GM23248 (cell line): Measurements from ENCODE around the gene AK5. TPM values are rescaled to one million over a fixed set of nuclear protein-coding genes. Genes with fewer than 3 reads are reported as not detected.
A peak's percentile ranks its signal among the peaks of the same experiment; 100 is the strongest.

Source experiments
- DNase-seq: peaks from one replicate; pipeline ENCODE4 v3.0.0-alpha.2; 2015
- H2AFZ ChIP-seq: fragments of 200-600 bp; sonication (generic); 2 replicates; pipeline ENCODE4 v1.6.1; 2016; ENCODE audit warnings: antibody characterized with exemption
- H3F3A ChIP-seq: fragments of 200-600 bp; sonication (generic); 2 replicates; pipeline ENCODE4 v1.6.1; 2016; ENCODE audit warnings: mild to moderate bottlenecking, antibody characterized with exemption, mixed run types; ENCODE audit not compliant: insufficient read depth
- H3K27ac ChIP-seq: fragments of 200-600 bp; sonication (generic); 2 replicates; pipeline ENCODE4 v1.5.1; 2016; ENCODE audit warnings: mild to moderate bottlenecking
- H3K27me3 ChIP-seq: fragments of 200-600 bp; sonication (generic); replicated peaks from 2 replicates; pipeline ENCODE4 v1.6.1; 2016; ENCODE audit warnings: mild to moderate bottlenecking; ENCODE audit not compliant: insufficient read depth
- H3K36me3 ChIP-seq: fragments of 200-600 bp; sonication (generic); 2 replicates; pipeline ENCODE4 v1.6.1; 2016; ENCODE audit warnings: low read depth, mild to moderate bottlenecking
- H3K4me1 ChIP-seq: fragments of 200-600 bp; sonication (generic); 2 replicates; pipeline ENCODE4 v1.6.1; 2016; ENCODE audit warnings: mild to moderate bottlenecking; ENCODE audit not compliant: insufficient read depth
- H3K4me2 ChIP-seq: fragments of 200-600 bp; sonication (generic); one replicate; pipeline ENCODE4 v1.6.1; 2016; ENCODE audit warnings: mild to moderate bottlenecking; ENCODE audit not compliant: unreplicated experiment
- H3K4me3 ChIP-seq: fragments of 200-600 bp; sonication (generic); 2 replicates; pipeline ENCODE4 v1.5.1; 2016; ENCODE audit warnings: mild to moderate bottlenecking
- H3K79me2 ChIP-seq: fragments of 200-600 bp; sonication (generic); 2 replicates; pipeline ENCODE4 v1.6.1; 2016; ENCODE audit warnings: mild to moderate bottlenecking; ENCODE audit not compliant: insufficient read depth
- H3K9ac ChIP-seq: fragments of 200-600 bp; sonication (generic); 2 replicates; pipeline ENCODE4 v1.6.1; 2016; ENCODE audit warnings: mild to moderate bottlenecking
- H3K9me2 ChIP-seq: fragments of 200-600 bp; sonication (generic); 2 replicates; pipeline ENCODE4 v1.6.1; 2016; ENCODE audit warnings: mixed run types, mild to moderate bottlenecking, moderate library complexity; ENCODE audit not compliant: insufficient read depth
- H3K9me3 ChIP-seq: fragments of 200-600 bp; sonication (generic); one replicate; pipeline ENCODE4 v1.6.1; 2017; ENCODE audit warnings: low read depth
- H4K20me1 ChIP-seq: fragments of 200-600 bp; sonication (generic); 2 replicates; pipeline ENCODE4 v1.6.0; 2016; ENCODE audit not compliant: insufficient read depth
- EZH2 ChIP-seq: fragments of 200-600 bp; sonication (generic); IDR thresholded peaks from 2 replicates; pipeline ENCODE4 v1.6.1; 2018; ENCODE audit warnings: antibody characterized with exemption, mild to moderate bottlenecking; ENCODE audit not compliant: insufficient read depth, poor library complexity, severe bottlenecking
- EZH2phosphoT487 ChIP-seq: fragments of 200-600 bp; sonication (generic); IDR thresholded peaks from 2 replicates; pipeline ENCODE4 v1.6.1; 2018; ENCODE audit warnings: antibody characterized with exemption, moderate library complexity, mild to moderate bottlenecking, low read depth; ENCODE audit not compliant: insufficient read depth
- WGBS, 2 experiments: methylation state at CpG; one replicate each; pipeline ENCODE4 v1.1.6; 2015 to 2017; ENCODE audit warnings: low lambda C conversion rate in 2 of 2, low coverage in 1 of 2; ENCODE audit errors: missing lambda C conversion rate in 2 of 2; 5-methylcytosine and 5-hydroxymethylcytosine counted together
- in situ Hi-C: fragments of 300-500 bp; cut with MboI; formaldehyde crosslinking; loops from 2 replicates; pipeline ENCODE4 v1.15.0; 2020
- polyA plus RNA-seq: library from polyadenylated mRNA; unstranded; fragments of >200 nt; fragmentation: Nextera tagmentation; extraction: Ambion mirVana; gene quantifications from 2 replicates; pipeline ENCODE4 v1.2.1, GENCODE V29; 2016
- total RNA-seq: library from RNA; depleted of rRNA; stranded (reverse); fragments of >200 nt; shearing (Covaris generic); gene quantifications from 2 replicates; pipeline ENCODE4 v1.2.3, GENCODE V29; 2014

AK5 gene
- total and polyA plus RNA-seq, 2 experiments from 2014 or later, result 65.3 to 78.8 TPM

DNA sequence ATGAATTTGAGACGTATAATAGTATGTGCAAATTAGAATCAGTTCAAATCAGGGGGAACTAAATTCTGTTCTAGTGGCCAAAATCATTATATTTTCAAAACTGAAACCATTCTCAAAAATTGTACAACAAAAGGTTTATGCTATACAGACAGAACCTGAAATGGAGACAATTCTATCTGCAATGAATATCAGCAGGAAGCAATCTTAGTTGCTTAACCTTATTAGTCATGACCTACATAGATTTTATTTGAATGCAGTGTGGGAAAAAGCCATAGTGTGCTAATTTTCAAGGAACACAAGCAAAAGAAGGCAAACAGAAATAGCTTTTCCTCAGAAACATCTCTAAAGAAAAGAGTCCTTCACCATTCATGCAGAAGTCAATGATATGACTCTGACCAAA lies 6.5 kb downstream of the AK5 start:
- WGBS, 2 experiments, result 96 to 97% methylated on average over 1 of the region's 1 CpG
- peak overlapping the region; percentile 25 for H3K4me2 ChIP-seq

DNA sequence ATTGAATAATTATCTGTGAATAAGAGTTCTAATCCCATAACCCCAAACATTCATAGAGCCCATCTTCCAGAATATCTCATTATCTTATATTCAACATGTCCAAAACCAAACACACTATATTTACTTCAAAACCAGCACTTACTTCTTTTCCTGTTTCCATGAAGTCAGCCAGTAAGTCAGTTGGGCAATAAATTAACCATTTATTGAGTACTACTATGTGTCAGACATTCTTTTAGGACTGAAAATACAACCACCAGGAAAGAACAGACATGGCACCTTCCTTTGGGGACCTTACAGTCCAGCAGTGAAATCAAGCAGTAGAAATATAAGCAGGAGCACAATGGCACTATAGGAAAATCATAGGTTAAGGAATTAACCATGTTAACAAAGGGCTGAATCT lies 8.8 kb downstream of the AK5 start:
- Histone ChIP-seq H2AFZ (no peak overlapping the region), H3K79me2 (peaks cover 15% of the 10 kb centered on the region), H3K4me1 (peaks cover 10% of the 10 kb centered on the region), H3K9me2 (no peaks in the 10 kb centered on the region), H4K20me1 (no peaks in the 10 kb centered on the region), H3K4me3 (no peak overlapping the region), H3F3A (peaks cover 5% of the 10 kb centered on the region), H3K36me3 (peaks cover 32% of the 10 kb centered on the region), H3K9me3 (no peaks in the 10 kb centered on the region), H3K9ac (no peak overlapping the region), H3K4me2 (no peak overlapping the region), H3K27me3 (no peaks in the 10 kb centered on the region), H3K27ac (no peak overlapping the region)
- no peak for TF ChIP-seq EZH2phosphoT487
- TF ChIP-seq EZH2, result no peak
- in situ Hi-C loops, result no loop called here
- DNase-seq, result peak; percentile 27

More for the DNA sequence above, 6.5 kb downstream of the AK5 start:
- H3K9ac ChIP-seq, result no peak overlapping the region
- H3K4me1 ChIP-seq, result peaks cover 24% of the 10 kb centered on the region
- H3K9me2 ChIP-seq, result no peaks in the 10 kb centered on the region
- no peak for TF ChIP-seq EZH2phosphoT487
- no peak for TF ChIP-seq EZH2
- H4K20me1 ChIP-seq, result no peaks in the 10 kb centered on the region
- H3K79me2 ChIP-seq, result peaks cover 38% of the 10 kb centered on the region
- 0 out of 2 replicates have a peak, but pooled peaks cover 15% of the 10 kb centered on the region for H3K36me3 ChIP-seq
- peaks cover 5% of the 10 kb centered on the region for H3F3A ChIP-seq
- DNase-seq, result peak; percentile 70
- no peaks in the 10 kb centered on the region for H3K9me3 ChIP-seq
- H3K4me3 ChIP-seq, result no peak overlapping the region
- in situ Hi-C loops, result no loop called here
- no peaks in the 10 kb centered on the region for H3K27me3 ChIP-seq
- no peak overlapping the region; the same call in 1 of the 2 replicates for H3K27ac ChIP-seq
- no peak overlapping the region for H2AFZ ChIP-seq

DNA sequence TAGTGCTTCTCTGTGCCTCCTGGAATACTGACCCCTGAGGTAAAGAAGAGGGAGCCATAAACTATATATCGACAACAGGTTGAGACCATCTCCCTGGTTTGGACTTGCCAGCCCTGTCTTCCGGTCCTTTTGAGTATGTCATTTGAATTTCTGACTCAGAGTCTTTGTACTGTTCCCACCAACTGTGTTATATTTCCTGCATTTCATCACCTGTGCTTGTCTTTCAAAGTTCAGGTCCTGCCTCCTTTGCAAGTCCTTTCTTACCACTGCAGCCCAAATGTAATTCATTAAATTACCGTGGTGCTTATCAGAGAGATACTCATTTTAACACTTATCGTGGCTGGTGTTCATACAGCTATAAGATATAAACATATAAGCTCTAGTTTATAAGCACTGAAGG lies 10.7 kb downstream of the AK5 start:
- 67 to 73% methylated on average over 4 of the region's 4 CpGs for WGBS, 2 experiments
- Histone ChIP-seq H3K27ac (no peak overlapping the region), H3K9me3 (no peaks in the 10 kb centered on the region), H3K36me3 (peaks cover 35% of the 10 kb centered on the region), H3K4me2 (no peak overlapping the region), H3F3A (peaks cover 5% of the 10 kb centered on the region), H3K9me2 (no peaks in the 10 kb centered on the region), H3K9ac (no peak overlapping the region), H3K4me1 (peaks cover 10% of the 10 kb centered on the region), H2AFZ (no peak overlapping the region), H3K79me2 (0 out of 2 replicates have a peak, but pooled peaks cover 6% of the 10 kb centered on the region), H3K4me3 (no peak overlapping the region), H3K27me3 (no peaks in the 10 kb centered on the region), H4K20me1 (no peaks in the 10 kb centered on the region)
- TF ChIP-seq EZH2phosphoT487 (no peak), EZH2 (no peak)
- no peak for DNase-seq
- in situ Hi-C loops, result no loop called here

DNA sequence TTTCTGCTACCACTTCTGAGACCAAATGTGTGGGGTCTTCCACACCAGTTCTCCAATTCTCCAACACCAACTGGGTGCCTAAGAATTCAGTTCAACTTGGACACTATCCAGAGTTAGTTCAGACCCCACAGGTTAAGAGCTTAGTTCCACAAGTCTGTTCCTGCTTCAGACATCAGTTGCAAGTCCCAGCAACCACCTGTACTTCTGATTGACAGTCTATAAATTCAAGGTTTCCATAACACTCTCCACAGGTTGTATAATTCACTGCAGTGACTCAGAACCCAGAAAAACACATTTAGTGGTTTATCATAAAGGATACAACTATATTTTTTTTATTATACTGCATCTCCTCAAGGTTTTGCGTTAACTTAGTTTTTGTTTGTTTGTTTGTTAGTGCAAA lies 18.7 kb downstream of the AK5 start:
- in situ Hi-C loops, result no loop called here
- H3K4me1 ChIP-seq, result no peaks in the 10 kb centered on the region
- 95 to 100% methylated on average over 1 of the region's 1 CpG for WGBS, 2 experiments

DNA sequence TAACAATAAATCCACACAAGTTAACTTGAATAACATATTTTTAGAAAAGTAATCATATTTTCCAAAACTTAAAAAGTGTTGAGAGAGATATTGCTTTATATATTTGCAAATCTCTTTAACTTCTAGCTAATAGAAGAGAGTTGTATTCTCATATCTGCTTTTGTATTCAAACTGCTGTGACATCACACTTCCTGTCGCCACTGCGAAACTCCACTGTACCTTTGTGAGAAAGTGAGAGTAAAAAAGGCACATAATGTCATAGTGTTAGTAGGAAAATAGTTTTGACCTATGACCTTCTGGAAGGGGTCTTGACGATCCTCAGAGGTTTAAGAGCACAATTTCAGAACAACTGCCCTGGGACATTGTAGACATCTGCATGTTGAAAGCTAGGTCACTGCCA lies 21.6 kb downstream of the AK5 start:
- H3K4me3 ChIP-seq, result no peak overlapping the region
- no peaks in the 10 kb centered on the region for H3K27me3 ChIP-seq
- WGBS, 2 experiments, result 81 to 84% methylated on average over 3 of the region's 3 CpGs
- no peaks in the 10 kb centered on the region for H3K4me1 ChIP-seq
- H3K9ac ChIP-seq, result no peak overlapping the region
- H3K27ac ChIP-seq, result no peak overlapping the region
- no peaks in the 10 kb centered on the region for H3K9me2 ChIP-seq
- no peak overlapping the region for H3K4me2 ChIP-seq
- DNase-seq, result no peak
- no peak overlapping the region for H2AFZ ChIP-seq
- H3K36me3 ChIP-seq, result 0 out of 2 replicates have a peak, but pooled peaks cover 4% of the 10 kb centered on the region
- no peaks in the 10 kb centered on the region for H4K20me1 ChIP-seq
- TF ChIP-seq EZH2phosphoT487 (no peak), EZH2 (no peak)
- 0 out of 2 replicates have a peak, but pooled peaks cover 7% of the 10 kb centered on the region for H3K79me2 ChIP-seq
- H3F3A ChIP-seq, result no peaks in the 10 kb centered on the region
- in situ Hi-C loops, result no loop called here
- H3K9me3 ChIP-seq, result no peaks in the 10 kb centered on the region

More for the DNA sequence above, 18.7 kb downstream of the AK5 start:
- 0 out of 2 replicates have a peak, but pooled peaks cover 12% of the 10 kb centered on the region for H3K36me3 ChIP-seq
- no peaks in the 10 kb centered on the region for H3K79me2 ChIP-seq
- no peaks in the 10 kb centered on the region for H3F3A ChIP-seq
- no peak overlapping the region for H3K9ac ChIP-seq
- no peak overlapping the region for H3K4me2 ChIP-seq
- H3K27ac ChIP-seq, result no peak overlapping the region
- no peak for DNase-seq
- TF ChIP-seq EZH2phosphoT487 (no peak), EZH2 (no peak)
- H2AFZ ChIP-seq, result no peak overlapping the region
- no peaks in the 10 kb centered on the region for H3K9me3 ChIP-seq
- no peak overlapping the region for H3K4me3 ChIP-seq
- no peaks in the 10 kb centered on the region for H3K27me3 ChIP-seq
- H4K20me1 ChIP-seq, result no peaks in the 10 kb centered on the region
- no peaks in the 10 kb centered on the region for H3K9me2 ChIP-seq
